GM12892 (cell line): Measurements from ENCODE around the gene COL5A1.

Source experiments
- POLR2A ChIP-seq: IDR thresholded peaks from 2 replicates; pipeline ENCODE4 v1.6.1; 2011; ENCODE audit warnings: low read depth, low read length, control low read depth
- POLR2AphosphoS5 ChIP-seq: IDR thresholded peaks from 2 replicates; pipeline ENCODE4 v1.6.1; 2011; ENCODE audit warnings: low read depth, low read length, control low read depth
- TAF1 ChIP-seq: IDR thresholded peaks from 2 replicates; pipeline ENCODE4 v1.6.1; 2011; ENCODE audit warnings: low read depth, mild to moderate bottlenecking, control low read depth, low read length, borderline replicate concordance

- TF ChIP-seq POLR2A (no peak), TAF1 (no peak), POLR2AphosphoS5 (no peak)
Observed at GRCh38 chr9:134702291-134702690, 60.7 kb downstream of the COL5A1 start.
